ENCODE results near the gene TIMM44. TPM values are rescaled to one million over a fixed set of nuclear protein-coding genes. Genes with fewer than 3 reads are reported as not detected.
"Not testable (repeated sequence)": the region's sequence is repeated elsewhere in the genome, so short reads cannot be mapped to it uniquely, and the experiment has no call there.

Gene TIMM44
- total RNA-seq, 2 donors from 2014 or later, result 49.8 to 81.5 TPM

GRCh38 chr19:7919610-7920518 lies 23.6 kb downstream of the TIMM44 start, which contains the start of gene SNAPC2:
TSS of gene SNAPC2 (plus strand) at chr19:7920338. CDS start at chr19:7920367, 29 bp downstream.
- Mint-ChIP-seq H3K4me1 (peaks cover 12% of the 10 kb centered on the region), H3K36me3 (ENCODE audit: low read depth) (no peaks in the 10 kb centered on the region), H3K9me3 (no peaks in the 10 kb centered on the region), H3K27me3 (peaks cover 3% of the 10 kb centered on the region), H3K4me3 (peak within 1 kb of the TSS; percentile 84), H3K27ac (peak within 1 kb of the TSS; percentile 89)
- ATAC-seq (replicated peaks), result peak; percentile 74

GRCh38 chr19:7918615-7919421 lies 24.6 kb downstream of the TIMM44 start:
- H3K4me1 Mint-ChIP-seq, result peaks cover 12% of the 10 kb centered on the region
- H3K36me3 Mint-ChIP-seq (ENCODE audit: low read depth), result no peaks in the 10 kb centered on the region
- H3K27ac Mint-ChIP-seq, result no peak overlapping the region
- no peak for ATAC-seq (replicated peaks)
- no peaks in the 10 kb centered on the region for H3K9me3 Mint-ChIP-seq
- peak overlapping the region; percentile 84 for H3K4me3 Mint-ChIP-seq
- peaks cover 3% of the 10 kb centered on the region for H3K27me3 Mint-ChIP-seq

GRCh38 chr19:7918062-7918614 lies 25.3 kb downstream of the TIMM44 start:
- not testable (repeated sequence) for ATAC-seq (replicated peaks); H3K27ac Mint-ChIP-seq; H3K27me3 Mint-ChIP-seq; H3K36me3 Mint-ChIP-seq (ENCODE audit: low read depth); H3K9me3 Mint-ChIP-seq
- H3K4me3 Mint-ChIP-seq, result peak overlapping the region; percentile 73
- peaks cover 12% of the 10 kb centered on the region for H3K4me1 Mint-ChIP-seq

- no peak overlapping the region for H3K27ac Mint-ChIP-seq
- ATAC-seq (replicated peaks), result peak; percentile 26
- peaks cover 3% of the 10 kb centered on the region for H3K27me3 Mint-ChIP-seq
- peaks cover 12% of the 10 kb centered on the region for H3K4me1 Mint-ChIP-seq
- H3K9me3 Mint-ChIP-seq, result no peaks in the 10 kb centered on the region
- H3K36me3 Mint-ChIP-seq (ENCODE audit: low read depth), result peaks cover 8% of the 10 kb centered on the region
- H3K4me3 Mint-ChIP-seq, result peak overlapping the region; percentile 73
These were observed 26.0 kb downstream of the TIMM44 start for GRCh38 chr19:7917267-7918061.

- peak overlapping the region; percentile 73 for H3K4me3 Mint-ChIP-seq
- ATAC-seq (replicated peaks), result no peak
- H3K4me1 Mint-ChIP-seq, result peaks cover 12% of the 10 kb centered on the region
- H3K27me3 Mint-ChIP-seq, result peaks cover 3% of the 10 kb centered on the region
- H3K9me3 Mint-ChIP-seq, result no peaks in the 10 kb centered on the region
- H3K36me3 Mint-ChIP-seq (ENCODE audit: low read depth), result peaks cover 12% of the 10 kb centered on the region
- H3K27ac Mint-ChIP-seq, result no peak overlapping the region
These were observed 26.6 kb downstream of the TIMM44 start for GRCh38 chr19:7916955-7917266.

- Mint-ChIP-seq H3K9me3 (no peaks in the 10 kb centered on the region), H3K4me1 (peaks cover 12% of the 10 kb centered on the region), H3K4me3 (peak overlapping the region; percentile 73), H3K27me3 (peaks cover 3% of the 10 kb centered on the region), H3K36me3 (ENCODE audit: low read depth) (peaks cover 18% of the 10 kb centered on the region), H3K27ac (no peak overlapping the region)
- ATAC-seq (replicated peaks), result peak; percentile 25
These were observed 27.1 kb downstream of the TIMM44 start for GRCh38 chr19:7916103-7916954.

- no peaks in the 10 kb centered on the region for H3K9me3 Mint-ChIP-seq
- H3K4me3 Mint-ChIP-seq, result peak overlapping the region; percentile 59
- ATAC-seq (replicated peaks), result no peak
- peaks cover 7% of the 10 kb centered on the region for H3K4me1 Mint-ChIP-seq
- peaks cover 3% of the 10 kb centered on the region for H3K27me3 Mint-ChIP-seq
- peaks cover 20% of the 10 kb centered on the region for H3K36me3 Mint-ChIP-seq (ENCODE audit: low read depth)
- H3K27ac Mint-ChIP-seq, result no peak overlapping the region
These were observed 28.0 kb downstream of the TIMM44 start for GRCh38 chr19:7915250-7916102.

- Mint-ChIP-seq H3K27ac (no peak within 1 kb of the TSS), H3K36me3 (ENCODE audit: low read depth) (peaks cover 20% of the 10 kb centered on the region), H3K4me1 (peaks cover 2% of the 10 kb centered on the region), H3K27me3 (peaks cover 3% of the 10 kb centered on the region), H3K4me3 (peak within 1 kb of the TSS; percentile 59), H3K9me3 (no peaks in the 10 kb centered on the region)
- ATAC-seq (replicated peaks), result no peak
These were observed 28.8 kb downstream of the TIMM44 start, which contains the start of gene TGFBR3L for GRCh38 chr19:7914598-7915045. TSS of gene TGFBR3L (plus strand) at chr19:7914830.

- no peak overlapping the region for H3K27ac Mint-ChIP-seq
- peaks cover 20% of the 10 kb centered on the region for H3K36me3 Mint-ChIP-seq (ENCODE audit: low read depth)
- no peaks in the 10 kb centered on the region for H3K4me1 Mint-ChIP-seq
- peaks cover 3% of the 10 kb centered on the region for H3K27me3 Mint-ChIP-seq
- H3K4me3 Mint-ChIP-seq, result no peak overlapping the region
- ATAC-seq (replicated peaks), result no peak
- H3K9me3 Mint-ChIP-seq, result no peaks in the 10 kb centered on the region
These were observed 29.4 kb downstream of the TIMM44 start for GRCh38 chr19:7914099-7914498.

GRCh38 chr19:7913652-7914051 lies 29.8 kb downstream of the TIMM44 start:
- Mint-ChIP-seq H3K36me3 (ENCODE audit: low read depth) (peaks cover 20% of the 10 kb centered on the region), H3K27me3 (peaks cover 3% of the 10 kb centered on the region), H3K27ac (no peak overlapping the region), H3K4me3 (no peak overlapping the region), H3K4me1 (no peaks in the 10 kb centered on the region), H3K9me3 (no peaks in the 10 kb centered on the region)
- ATAC-seq (replicated peaks), result no peak

GRCh38 chr19:7912697-7913564 lies 30.5 kb downstream of the TIMM44 start:
- Mint-ChIP-seq H3K4me1 (no peaks in the 10 kb centered on the region), H3K27ac (no peak overlapping the region), H3K9me3 (no peaks in the 10 kb centered on the region), H3K4me3 (no peak overlapping the region), H3K36me3 (ENCODE audit: low read depth) (peaks cover 20% of the 10 kb centered on the region), H3K27me3 (peaks cover 3% of the 10 kb centered on the region)
- ATAC-seq (replicated peaks), result no peak

Measured in activated T-helper 17 cell treated with anti-CD3 and anti-CD28 coated beads, Interleukin-2, amount 50 U/mL, for 72 hours (primary cell).